Spleen (tissue), 11 donors: Measurements from ENCODE around the gene PPP1R1B. TPM values are rescaled to one million over a fixed set of nuclear protein-coding genes. Genes with fewer than 3 reads are reported as not detected.

Experiments used
- DNase-seq: peaks from one replicate; pipeline ENCODE4 v3.0.0-alpha.2; 2020
- H3K27ac ChIP-seq, 8 donors: fragments of 200-600 bp; sonication (generic) in 7 of 8; 1 replicate in 4 of 8; 2 replicates in 4 of 8; pipeline versions ENCODE4 v1.5.0 to v1.8.0; 2016 to 2021; ENCODE audit warnings: inconsistent platforms in 4 of 8, mild to moderate bottlenecking in 4 of 8, moderate library complexity in 1 of 8
- H3K27me3 ChIP-seq, 7 donors: fragments of 200-600 bp; sonication (generic) in 6 of 7; replicated peaks in 1 of 7; 1 replicate in 4 of 7; 2 replicates in 3 of 7; pipeline versions ENCODE4 v1.5.0 to v1.8.0; 2016 to 2021; ENCODE audit warnings: inconsistent platforms in 3 of 7, mild to moderate bottlenecking in 1 of 7
- H3K36me3 ChIP-seq, 6 donors: fragments of 200-600 bp; sonication (generic) in 5 of 6; 1 replicate in 4 of 6; 2 replicates in 2 of 6; pipeline versions ENCODE4 v1.5.0 to v1.8.0; 2016 to 2021; ENCODE audit warnings: inconsistent platforms in 2 of 6
- H3K4me1 ChIP-seq, 6 donors: fragments of 200-600 bp; sonication (generic) in 5 of 6; 1 replicate in 3 of 6; 2 replicates in 3 of 6; pipeline versions ENCODE4 v1.5.0 to v1.8.0; 2016 to 2021; ENCODE audit warnings: inconsistent platforms in 3 of 6
- H3K4me3 ChIP-seq, 8 donors: fragments of 200-600 bp; sonication (generic) in 7 of 8; 1 replicate in 4 of 8; 2 replicates in 4 of 8; pipeline versions ENCODE4 v1.5.0 to v1.8.0; 2016 to 2021; ENCODE audit warnings: inconsistent platforms in 4 of 8, mild to moderate bottlenecking in 4 of 8, moderate library complexity in 2 of 8
- H3K9me3 ChIP-seq, 8 donors: fragments of 200-600 bp; sonication (generic) in 7 of 8; 1 replicate in 4 of 8; 2 replicates in 4 of 8; pipeline versions ENCODE4 v1.5.0 to v1.8.0; 2016 to 2021; ENCODE audit warnings: inconsistent platforms in 4 of 8
- POLR2A ChIP-seq, 3 donors: fragments of 450-650 bp; IDR thresholded peaks; one replicate each; pipeline ENCODE4 v1.5.1; 2017; ENCODE audit warnings: antibody characterized with exemption in 3 of 3, mild to moderate bottlenecking in 1 of 3
- POLR2AphosphoS5 ChIP-seq, 3 donors: sonication (generic); formaldehyde crosslinking; IDR thresholded peaks; one replicate each; pipeline ENCODE4 v1.5.1; 2017; ENCODE audit warnings: antibody characterized with exemption in 3 of 3
- WGBS, 5 donors: extraction: QIAGEN DNeasy Blood & Tissue Kit in 3 of 5; methylation state at CpG; one replicate each; pipeline versions ENCODE4 v1.1.5 to v1.1.7; 2013 to 2018; 5-methylcytosine and 5-hydroxymethylcytosine counted together
- intact Hi-C: fragments of 100-400 bp; cut with DNase I; formaldehyde crosslinking; loops from one replicate; pipeline ENCODE4 v1.15.0; 2023; ENCODE audit warnings: low total_unique reads
- polyA plus RNA-seq, 3 donors: library from polyadenylated mRNA; stranded (reverse); fragments of 200-250 nt; gene quantifications; one replicate each; pipeline ENCODE4 v1.2.1, GENCODE V29; 2013
- total RNA-seq, 7 donors: library from RNA; depleted of rRNA in 3 of 7; stranded (reverse); fragments of >200 nt in 3 of 7; fragmentation: NEBNext Ultra II Directional in 4 of 7; extraction: Animal tissue kit (Norgen Biotek cat#: 25700) in 4 of 7; gene quantifications; one replicate each; pipeline versions ENCODE4 v1.1.0 to v1.2.1, GENCODE V29; 2016 to 2021
- TF ChIP-seq, protein P1 (sequence below), 11 experiments: fragments of 200-600 bp in 7 of 11; fragments of 450-650 bp in 4 of 11; sonication (generic) in 4 of 11; IDR thresholded peaks in 8 of 11; conservative IDR thresholded peaks in 3 of 11; 1 replicate in 7 of 11; 2 replicates in 4 of 11; pipeline versions ENCODE4 v1.4.0 to v1.8.0; 2016 to 2021; ENCODE audit warnings: antibody characterized with exemption in 11 of 11, inconsistent platforms in 4 of 11, mild to moderate bottlenecking in 1 of 11
- donor health status: healthy with polysubstance abuse.
- donor health status: DM: no; HTN: no; CAD: no; lungs with moderate emphysema.
- donor health status: DM: no; HTN: no; CAD: no.
- donor health status: Bipolar disorder and iron deficiency.
- donor health status: healthy.
- donor health status: DM: no; HTN: no; CAD: no.
- donor health status: DM: yes; HTN: yes; CAD: no.

PPP1R1B gene
- total and polyA plus RNA-seq, 10 donors, result 0.06 to 0.26 TPM; not detected in 8

DNA sequence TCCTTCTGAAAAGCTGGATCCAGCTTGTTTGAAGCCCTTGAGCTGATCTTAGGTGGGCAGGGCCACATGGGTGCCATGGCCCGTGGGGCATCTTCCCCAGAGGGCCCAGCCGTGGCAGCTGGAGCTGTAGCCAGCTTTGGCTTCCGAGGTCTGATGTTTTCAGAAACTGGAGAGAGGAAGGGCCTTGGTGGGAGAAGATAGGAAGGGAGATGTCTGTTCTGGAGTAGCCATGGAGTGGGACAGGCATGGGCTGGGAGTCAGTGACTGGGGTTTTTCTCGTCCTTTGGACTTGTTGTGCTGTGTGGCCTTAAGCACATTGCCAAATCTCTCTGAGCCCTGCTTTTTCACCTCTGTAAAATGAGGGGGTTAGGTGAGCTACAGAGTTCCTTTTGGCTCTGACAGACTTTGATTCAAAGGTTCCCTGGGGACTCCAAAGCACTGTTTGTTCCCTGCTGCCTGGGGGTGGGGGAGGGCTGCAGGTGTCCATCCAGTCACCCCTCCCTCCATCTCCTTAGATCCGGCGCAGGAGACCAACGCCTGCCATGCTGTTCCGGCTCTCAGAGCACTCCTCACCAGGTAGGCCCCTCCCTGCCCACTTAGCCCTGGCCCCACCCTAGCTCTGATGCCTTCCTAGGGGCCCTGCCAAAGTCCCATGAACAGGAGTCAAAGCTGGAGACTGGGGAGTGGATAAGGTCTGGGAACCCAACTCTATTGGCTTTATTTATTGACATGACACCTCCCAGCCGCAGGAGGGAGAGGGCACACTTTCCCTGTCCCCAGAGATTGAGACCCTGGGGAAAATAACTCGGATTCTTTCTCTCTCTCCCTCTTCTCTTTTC, 2.1 kb downstream of the PPP1R1B start:
- H3K27me3 ChIP-seq, result peaks cover 0 to 86% (median 35%) of the 10 kb centered on the region in 7 donors
- no peaks in the 10 kb centered on the region for H3K9me3 ChIP-seq
- no peak for DNase-seq
- TF ChIP-seq POLR2AphosphoS5 (IDR thresholded peaks at IDR 0.05), result no peak
- TF ChIP-seq, protein P1, sequence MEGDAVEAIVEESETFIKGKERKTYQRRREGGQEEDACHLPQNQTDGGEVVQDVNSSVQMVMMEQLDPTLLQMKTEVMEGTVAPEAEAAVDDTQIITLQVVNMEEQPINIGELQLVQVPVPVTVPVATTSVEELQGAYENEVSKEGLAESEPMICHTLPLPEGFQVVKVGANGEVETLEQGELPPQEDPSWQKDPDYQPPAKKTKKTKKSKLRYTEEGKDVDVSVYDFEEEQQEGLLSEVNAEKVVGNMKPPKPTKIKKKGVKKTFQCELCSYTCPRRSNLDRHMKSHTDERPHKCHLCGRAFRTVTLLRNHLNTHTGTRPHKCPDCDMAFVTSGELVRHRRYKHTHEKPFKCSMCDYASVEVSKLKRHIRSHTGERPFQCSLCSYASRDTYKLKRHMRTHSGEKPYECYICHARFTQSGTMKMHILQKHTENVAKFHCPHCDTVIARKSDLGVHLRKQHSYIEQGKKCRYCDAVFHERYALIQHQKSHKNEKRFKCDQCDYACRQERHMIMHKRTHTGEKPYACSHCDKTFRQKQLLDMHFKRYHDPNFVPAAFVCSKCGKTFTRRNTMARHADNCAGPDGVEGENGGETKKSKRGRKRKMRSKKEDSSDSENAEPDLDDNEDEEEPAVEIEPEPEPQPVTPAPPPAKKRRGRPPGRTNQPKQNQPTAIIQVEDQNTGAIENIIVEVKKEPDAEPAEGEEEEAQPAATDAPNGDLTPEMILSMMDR (IDR thresholded peaks at IDR 0.05 in 8 of 11, conservative IDR thresholded peaks at IDR 0.05 in 3 of 11), result no peak
- TF ChIP-seq POLR2A (IDR thresholded peaks at IDR 0.05), result no peak
- no peak overlapping the region for H3K4me3 ChIP-seq
- no peaks in the 10 kb centered on the region for H3K36me3 ChIP-seq
- H3K4me1 ChIP-seq, result peaks cover 0 to 38% (median 11%) of the 10 kb centered on the region in 6 donors
- WGBS, 5 donors, result 71 to 81% (median 75%) methylated on average over 8 to 10 of the region's 10 CpGs
- intact Hi-C loops, result loop anchor here (10.0 kb wide), 1 partner anchor 236 kb away; the partner anchor contains the start of genes IKZF3 and ZPBP2
- no peak overlapping the region for H3K27ac ChIP-seq

DNA sequence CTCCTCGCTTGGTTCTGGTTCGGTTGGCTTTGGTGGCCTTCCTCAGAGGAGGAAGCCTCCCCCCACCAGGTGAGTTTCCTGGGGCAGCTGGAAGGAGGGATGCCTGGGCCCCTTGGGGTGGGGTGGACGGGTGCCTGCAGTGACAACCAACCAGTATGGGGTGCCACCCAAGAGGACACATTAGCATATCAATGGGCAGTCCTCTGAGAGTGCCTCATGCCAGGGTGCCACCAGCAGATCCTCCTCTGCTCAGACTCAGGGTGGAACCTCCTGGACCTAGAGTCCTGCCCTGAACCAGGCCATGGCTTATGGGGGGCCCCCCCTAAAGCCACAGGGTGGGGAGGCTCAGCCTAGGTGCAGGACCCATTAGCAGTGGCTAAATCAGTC, 2.7 kb downstream of the PPP1R1B start:
- no peaks in the 10 kb centered on the region for H3K36me3 ChIP-seq
- no peak overlapping the region for H3K4me3 ChIP-seq
- H3K27me3 ChIP-seq, result peaks cover 0 to 82% (median 35%) of the 10 kb centered on the region in 7 donors
- DNase-seq, result no peak
- H3K27ac ChIP-seq, result no peak overlapping the region
- H3K9me3 ChIP-seq, result no peaks in the 10 kb centered on the region
- peaks cover 0 to 43% (median 17%) of the 10 kb centered on the region in 6 donors for H3K4me1 ChIP-seq
- TF ChIP-seq, protein P1 (IDR thresholded peaks at IDR 0.05 in 8 of 11, conservative IDR thresholded peaks at IDR 0.05 in 3 of 11), result no peak
- no peak for TF ChIP-seq POLR2AphosphoS5 (IDR thresholded peaks at IDR 0.05)
- no peak for TF ChIP-seq POLR2A (IDR thresholded peaks at IDR 0.05)
- intact Hi-C loops, result loop anchor here (10.0 kb wide), 1 partner anchor 235 kb away; the partner anchor contains the start of genes IKZF3 and ZPBP2
- 48 to 89% (median 54%) methylated on average over 3 of the region's 3 CpGs for WGBS, 5 donors

DNA sequence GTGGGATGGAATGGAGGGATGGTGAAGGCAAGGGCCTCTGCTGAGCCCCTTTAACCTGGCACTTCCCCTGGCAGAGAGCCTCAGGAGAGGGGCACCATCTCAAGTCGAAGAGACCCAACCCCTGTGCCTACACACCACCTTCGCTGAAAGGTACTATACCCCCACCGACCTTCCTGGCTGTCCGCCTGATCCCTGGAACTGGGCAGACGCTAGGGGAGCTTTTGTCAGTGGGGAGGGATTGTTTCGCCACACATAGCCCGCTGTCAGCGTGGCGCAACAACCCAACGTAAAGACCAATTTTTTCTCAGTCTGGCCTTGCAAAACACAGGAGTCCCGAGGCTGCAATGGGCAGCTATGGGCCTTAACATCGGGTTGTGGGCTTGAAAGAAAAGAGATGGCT, 3.1 kb downstream of the PPP1R1B start:
- peaks cover 4 to 47% (median 21%) of the 10 kb centered on the region in 6 donors for H3K4me1 ChIP-seq
- intact Hi-C loops, result loop anchor here (10.0 kb wide), 1 partner anchor 235 kb away; the partner anchor contains the start of genes IKZF3 and ZPBP2
- H3K9me3 ChIP-seq, result no peaks in the 10 kb centered on the region
- no peak for TF ChIP-seq POLR2A (IDR thresholded peaks at IDR 0.05)
- TF ChIP-seq POLR2AphosphoS5 (IDR thresholded peaks at IDR 0.05), result no peak
- TF ChIP-seq, protein P1 (IDR thresholded peaks at IDR 0.05 in 8 of 11, conservative IDR thresholded peaks at IDR 0.05 in 3 of 11), result no peak
- no peak for DNase-seq
- no peak overlapping the region for H3K4me3 ChIP-seq
- 48 to 80% (median 71%) methylated on average over 11 to 12 of the region's 12 CpGs for WGBS, 5 donors
- H3K36me3 ChIP-seq, result no peaks in the 10 kb centered on the region
- peaks cover 0 to 78% (median 32%) of the 10 kb centered on the region in 7 donors for H3K27me3 ChIP-seq
- H3K27ac ChIP-seq, result no peak overlapping the region

DNA sequence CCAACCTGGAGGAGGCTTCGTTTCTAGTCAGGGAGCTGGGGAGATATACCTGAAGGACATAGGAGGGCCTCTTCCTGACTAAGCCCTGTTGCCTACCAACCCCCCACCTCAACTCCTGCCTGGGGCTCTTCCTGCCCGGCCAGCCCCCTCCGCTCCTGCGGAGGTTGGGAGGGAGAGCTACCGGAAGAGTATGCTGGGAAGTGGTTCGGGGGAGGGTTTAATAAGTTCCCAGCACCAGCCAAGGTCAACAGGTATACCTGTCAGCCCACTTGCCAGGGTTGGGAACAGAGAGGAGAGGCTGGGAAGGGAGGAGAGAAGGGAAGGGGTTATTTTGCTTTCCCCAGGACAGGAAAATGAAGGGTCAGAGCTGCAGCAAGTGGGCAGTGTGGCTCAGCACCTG, 4.7 kb downstream of the PPP1R1B start:
- TF ChIP-seq, protein P1 (IDR thresholded peaks at IDR 0.05 in 8 of 11, conservative IDR thresholded peaks at IDR 0.05 in 3 of 11), result no peak
- no peak for TF ChIP-seq POLR2AphosphoS5 (IDR thresholded peaks at IDR 0.05)
- TF ChIP-seq POLR2A (IDR thresholded peaks at IDR 0.05), result no peak
- Histone ChIP-seq H3K27ac (no peak overlapping the region), H3K4me1 (peaks cover 8 to 59% (median 33%) of the 10 kb centered on the region in 6 donors), H3K36me3 (no peaks in the 10 kb centered on the region), H3K4me3 (no peak overlapping the region), H3K9me3 (no peaks in the 10 kb centered on the region), H3K27me3 (peaks cover 0 to 63% (median 17%) of the 10 kb centered on the region in 7 donors)
- WGBS, 5 donors, result 22 to 35% (median 32%) methylated on average over 6 of the region's 6 CpGs
- DNase-seq, result no peak
- intact Hi-C loops, result no loop called here
